ENCODE measurements around the gene ENDOU. TPM values are rescaled to one million over a fixed set of nuclear protein-coding genes. Genes with fewer than 3 reads are reported as not detected.

The ENDOU gene
- total RNA-seq, 3 donors from 2014 or later: 0.98 to 1.4 (median 1.0) TPM

GRCh38 chr12:47750916-47751470 lies 25.7 kb upstream of the ENDOU start:
- peak overlapping the region in 1 of 2 donors; percentile 95 for H3K27ac ChIP-seq
- intact Hi-C loops (cut with DNase I; ENCODE audit: low total_unique reads): no loop called here
- DNase-seq (ENCODE audit: low spot score in 2 of 2): no peak
- no peak for TF ChIP-seq POLR2AphosphoS5 (IDR thresholded peaks at IDR 0.05)
- TF ChIP-seq POLR2A (IDR thresholded peaks at IDR 0.05): no peak
- TF ChIP-seq CTCF (IDR thresholded peaks at IDR 0.05): no peak
- no peaks in the 10 kb centered on the region for H3K9me3 ChIP-seq
- H3K4me1 ChIP-seq: peaks cover 16 to 26% of the 10 kb centered on the region in 2 donors
- no peak overlapping the region for H3K4me3 ChIP-seq
- H3K36me3 ChIP-seq: no peaks in the 10 kb centered on the region
- no peaks in the 10 kb centered on the region for H3K27me3 ChIP-seq

- Histone ChIP-seq H3K4me1 (peaks cover 16 to 22% of the 10 kb centered on the region in 2 donors), H3K9me3 (no peaks in the 10 kb centered on the region), H3K36me3 (no peaks in the 10 kb centered on the region), H3K4me3 (no peak overlapping the region), H3K27me3 (no peaks in the 10 kb centered on the region), H3K27ac (no peak overlapping the region)
- no peak for DNase-seq (ENCODE audit: low spot score in 2 of 2)
- no peak for TF ChIP-seq CTCF (IDR thresholded peaks at IDR 0.05)
- no peak for TF ChIP-seq POLR2A (IDR thresholded peaks at IDR 0.05)
- TF ChIP-seq POLR2AphosphoS5 (IDR thresholded peaks at IDR 0.05): no peak
- intact Hi-C loops (cut with DNase I; ENCODE audit: low total_unique reads): no loop called here
Observed at GRCh38 chr12:47750229-47750798, 25.0 kb upstream of the ENDOU start.

GRCh38 chr12:47748899-47749298 lies 23.6 kb upstream of the ENDOU start:
- Histone ChIP-seq H3K4me3 (no peak overlapping the region), H3K4me1 (peaks cover 8 to 10% of the 10 kb centered on the region in 2 donors), H3K36me3 (no peaks in the 10 kb centered on the region), H3K27me3 (no peaks in the 10 kb centered on the region), H3K9me3 (no peaks in the 10 kb centered on the region), H3K27ac (no peak overlapping the region)
- intact Hi-C loops (cut with DNase I; ENCODE audit: low total_unique reads): no loop called here
- TF ChIP-seq POLR2AphosphoS5 (IDR thresholded peaks at IDR 0.05) (no peak), CTCF (IDR thresholded peaks at IDR 0.05) (no peak), POLR2A (IDR thresholded peaks at IDR 0.05) (no peak)
- no peak for DNase-seq (ENCODE audit: low spot score in 2 of 2)

GRCh38 chr12:47748507-47748828 lies 23.2 kb upstream of the ENDOU start:
- no peak for DNase-seq (ENCODE audit: low spot score in 2 of 2)
- no peaks in the 10 kb centered on the region for H3K27me3 ChIP-seq
- intact Hi-C loops (cut with DNase I; ENCODE audit: low total_unique reads): no loop called here
- H3K4me1 ChIP-seq: peaks cover 8 to 9% of the 10 kb centered on the region in 2 donors
- no peak for TF ChIP-seq POLR2AphosphoS5 (IDR thresholded peaks at IDR 0.05)
- H3K4me3 ChIP-seq: no peak overlapping the region
- H3K9me3 ChIP-seq: no peaks in the 10 kb centered on the region
- no peak overlapping the region for H3K27ac ChIP-seq
- H3K36me3 ChIP-seq: no peaks in the 10 kb centered on the region

GRCh38 chr12:47747596-47748506 lies 22.6 kb upstream of the ENDOU start:
- TF ChIP-seq CTCF (IDR thresholded peaks at IDR 0.05) (no peak), POLR2A (IDR thresholded peaks at IDR 0.05) (no peak), POLR2AphosphoS5 (IDR thresholded peaks at IDR 0.05) (no peak)
- no peak overlapping the region for H3K4me3 ChIP-seq
- H3K27me3 ChIP-seq: no peaks in the 10 kb centered on the region
- DNase-seq (ENCODE audit: low spot score in 2 of 2): no peak
- intact Hi-C loops (cut with DNase I; ENCODE audit: low total_unique reads): no loop called here
- no peaks in the 10 kb centered on the region for H3K9me3 ChIP-seq
- H3K36me3 ChIP-seq: no peaks in the 10 kb centered on the region
- peaks cover 8% of the 10 kb centered on the region in 2 donors for H3K4me1 ChIP-seq
- H3K27ac ChIP-seq: no peak overlapping the region
